Neural progenitor cell (in vitro differentiated cells): ENCODE data around the gene IGLL5. TPM values are rescaled to one million over a fixed set of nuclear protein-coding genes. Genes with fewer than 3 reads are reported as not detected.

Experiments
- DNase-seq: peaks from one replicate; pipeline ENCODE4 v3.0.0-alpha.2; 2016; ENCODE audit warnings: low spot score
- H2AFZ ChIP-seq: fragments of 200-600 bp; sonication (generic); replicated peaks from 2 replicates; pipeline ENCODE4 v1.6.1; 2016; ENCODE audit warnings: antibody characterized with exemption
- H3F3A ChIP-seq: fragments of 200-600 bp; sonication (generic); 2 replicates; pipeline ENCODE4 v1.6.1; 2016; ENCODE audit warnings: antibody characterized with exemption, low read depth
- H3K27ac ChIP-seq: fragments of 200-600 bp; sonication (generic); 2 replicates; pipeline ENCODE4 v1.5.1; 2016; ENCODE audit warnings: mild to moderate bottlenecking
- H3K27me3 ChIP-seq: fragments of 200-600 bp; sonication (generic); 2 replicates; pipeline ENCODE4 v1.6.1; 2016; ENCODE audit warnings: mild to moderate bottlenecking, moderate library complexity
- H3K36me3 ChIP-seq: fragments of 200-600 bp; sonication (generic); 2 replicates; pipeline ENCODE4 v1.5.1; 2016
- H3K4me1 ChIP-seq: fragments of 200-600 bp; sonication (generic); 2 replicates; pipeline ENCODE4 v1.6.1; 2016; ENCODE audit warnings: mixed run types
- H3K4me2 ChIP-seq: fragments of 200-600 bp; sonication (generic); 2 replicates; pipeline ENCODE4 v1.6.1; 2016
- H3K4me3 ChIP-seq: fragments of 200-600 bp; sonication (generic); 2 replicates; pipeline ENCODE4 v1.5.1; 2016
- H3K79me2 ChIP-seq: fragments of 200-600 bp; sonication (generic); 2 replicates; pipeline ENCODE4 v1.6.1; 2016; ENCODE audit warnings: low read depth
- H3K9ac ChIP-seq: fragments of 200-600 bp; sonication (generic); 2 replicates; pipeline ENCODE4 v1.6.1; 2016
- H3K9me3 ChIP-seq: fragments of 200-600 bp; sonication (generic); 2 replicates; pipeline ENCODE4 v1.5.1; 2016; ENCODE audit warnings: low read depth
- H4K20me1 ChIP-seq: fragments of 200-600 bp; sonication (generic); 2 replicates; pipeline ENCODE4 v1.6.1; 2016; ENCODE audit warnings: low read depth
- H3K27ac Mint-ChIP-seq: 3 replicates; pipeline ENCODE4 v1.8.0; 2021; ENCODE audit warnings: mixed read lengths
- H3K27me3 Mint-ChIP-seq: 2 replicates; pipeline ENCODE4 v1.8.0; 2022; ENCODE audit warnings: low read depth, mild to moderate bottlenecking, inconsistent platforms, moderate library complexity, mixed read lengths; ENCODE audit not compliant: insufficient read depth
- H3K36me3 Mint-ChIP-seq: 3 replicates; pipeline ENCODE4 v1.8.0; 2021; ENCODE audit warnings: mixed read lengths
- H3K4me1 Mint-ChIP-seq: 3 replicates; pipeline ENCODE4 v1.8.0; 2021; ENCODE audit warnings: mixed read lengths
- H3K4me3 Mint-ChIP-seq: 3 replicates; pipeline ENCODE4 v1.8.0; 2021; ENCODE audit warnings: mild to moderate bottlenecking, moderate library complexity, mixed read lengths
- H3K9me3 Mint-ChIP-seq: 3 replicates; pipeline ENCODE4 v1.8.0; 2020; ENCODE audit warnings: mixed read lengths
- EZH2 ChIP-seq: fragments of 200-600 bp; sonication (generic); IDR thresholded peaks from 2 replicates; pipeline ENCODE4 v1.6.1; 2017; ENCODE audit warnings: antibody characterized with exemption, mild to moderate bottlenecking, moderate library complexity
- EZH2phosphoT487 ChIP-seq: fragments of 200-600 bp; sonication (generic); IDR thresholded peaks from 2 replicates; pipeline ENCODE4 v1.6.1; 2017; ENCODE audit warnings: antibody characterized with exemption
- total RNA-seq: library from RNA; depleted of rRNA; stranded (reverse); fragments of >200 nt; gene quantifications from 2 replicates; pipeline ENCODE4 v1.2.3, GENCODE V29; 2015; ENCODE audit warnings: low replicate concordance
- TF ChIP-seq, protein P1 (sequence below): fragments of 200-600 bp; sonication (generic); IDR thresholded peaks from 2 replicates; pipeline ENCODE4 v1.5.1; 2017; ENCODE audit warnings: antibody characterized with exemption, mild to moderate bottlenecking

IGLL5 gene
- total RNA-seq, 1 donor from 2014 or later = not detected

DNA sequence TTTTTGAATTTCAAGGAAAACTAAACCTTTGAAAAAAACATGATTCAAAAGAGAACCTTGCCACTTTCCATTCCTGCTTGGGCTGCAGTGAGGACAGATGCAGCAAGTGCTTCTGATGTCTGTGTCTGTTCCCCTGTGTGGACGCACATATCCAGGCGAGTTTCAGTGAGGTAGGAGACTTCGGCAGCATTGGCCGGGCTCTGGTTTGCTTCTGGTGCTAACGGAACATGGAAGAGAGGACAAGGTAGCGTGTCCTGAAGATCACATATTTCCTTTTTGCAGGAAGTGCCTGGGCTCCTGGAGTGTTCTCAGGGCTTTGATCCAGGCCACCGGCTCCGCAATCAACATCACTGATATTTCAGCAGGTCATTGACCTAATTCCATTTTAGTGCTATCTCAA is 33.1 kb upstream of the IGLL5 start:
- Histone ChIP-seq H3K4me1 (no peaks in the 10 kb centered on the region), H4K20me1 (no peaks in the 10 kb centered on the region), H3K79me2 (no peaks in the 10 kb centered on the region), H2AFZ (no peak overlapping the region), H3K9ac (no peak overlapping the region), H3K4me3 (no peak overlapping the region), H3K4me2 (no peak overlapping the region), H3K36me3 (no peaks in the 10 kb centered on the region), H3K27ac (no peak overlapping the region), H3F3A (no peaks in the 10 kb centered on the region), H3K27me3 (peaks cover 100% of the 10 kb centered on the region), H3K9me3 (no peaks in the 10 kb centered on the region)
- Mint-ChIP-seq H3K9me3 (no peaks in the 10 kb centered on the region), H3K4me3 (no peak overlapping the region), H3K4me1 (peaks cover 17% of the 10 kb centered on the region), H3K27ac (no peak overlapping the region), H3K27me3 (peaks cover 6% of the 10 kb centered on the region), H3K36me3 (no peaks in the 10 kb centered on the region)
- no peak for DNase-seq
- TF ChIP-seq EZH2 = no peak
- TF ChIP-seq, protein P1, sequence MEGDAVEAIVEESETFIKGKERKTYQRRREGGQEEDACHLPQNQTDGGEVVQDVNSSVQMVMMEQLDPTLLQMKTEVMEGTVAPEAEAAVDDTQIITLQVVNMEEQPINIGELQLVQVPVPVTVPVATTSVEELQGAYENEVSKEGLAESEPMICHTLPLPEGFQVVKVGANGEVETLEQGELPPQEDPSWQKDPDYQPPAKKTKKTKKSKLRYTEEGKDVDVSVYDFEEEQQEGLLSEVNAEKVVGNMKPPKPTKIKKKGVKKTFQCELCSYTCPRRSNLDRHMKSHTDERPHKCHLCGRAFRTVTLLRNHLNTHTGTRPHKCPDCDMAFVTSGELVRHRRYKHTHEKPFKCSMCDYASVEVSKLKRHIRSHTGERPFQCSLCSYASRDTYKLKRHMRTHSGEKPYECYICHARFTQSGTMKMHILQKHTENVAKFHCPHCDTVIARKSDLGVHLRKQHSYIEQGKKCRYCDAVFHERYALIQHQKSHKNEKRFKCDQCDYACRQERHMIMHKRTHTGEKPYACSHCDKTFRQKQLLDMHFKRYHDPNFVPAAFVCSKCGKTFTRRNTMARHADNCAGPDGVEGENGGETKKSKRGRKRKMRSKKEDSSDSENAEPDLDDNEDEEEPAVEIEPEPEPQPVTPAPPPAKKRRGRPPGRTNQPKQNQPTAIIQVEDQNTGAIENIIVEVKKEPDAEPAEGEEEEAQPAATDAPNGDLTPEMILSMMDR = no peak
- TF ChIP-seq EZH2phosphoT487 = no peak

DNA sequence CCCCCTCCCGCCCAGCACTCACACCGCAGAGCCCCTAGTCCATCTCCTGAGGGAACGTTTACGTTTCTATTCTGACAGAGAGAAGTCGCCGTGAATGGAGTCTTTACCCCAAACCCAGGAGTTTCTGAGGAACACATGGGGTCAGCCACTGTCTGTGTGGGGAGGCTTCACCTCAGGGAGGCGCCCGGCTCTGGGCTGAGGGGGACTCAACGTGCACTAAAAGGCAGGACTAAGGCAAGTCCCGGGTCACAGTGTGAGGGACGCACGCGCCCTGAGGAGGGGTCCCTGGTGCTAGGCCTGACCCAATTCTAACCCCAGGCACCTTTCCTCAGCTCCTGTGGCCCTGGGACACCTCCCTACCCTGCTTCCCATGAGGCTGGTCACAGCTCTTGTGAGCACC is 32.5 kb upstream of the IGLL5 start:
- Histone ChIP-seq H3K27me3 (peaks cover 100% of the 10 kb centered on the region), H3K27ac (no peak overlapping the region), H3K36me3 (no peaks in the 10 kb centered on the region), H3K4me2 (no peak overlapping the region), H3K9ac (no peak overlapping the region), H4K20me1 (no peaks in the 10 kb centered on the region), H2AFZ (no peak overlapping the region), H3F3A (no peaks in the 10 kb centered on the region), H3K79me2 (no peaks in the 10 kb centered on the region), H3K4me1 (no peaks in the 10 kb centered on the region), H3K4me3 (no peak overlapping the region), H3K9me3 (no peaks in the 10 kb centered on the region)
- Mint-ChIP-seq H3K27me3 (peaks cover 6% of the 10 kb centered on the region), H3K9me3 (no peaks in the 10 kb centered on the region), H3K4me1 (peaks cover 18% of the 10 kb centered on the region), H3K27ac (no peak overlapping the region), H3K4me3 (no peak overlapping the region), H3K36me3 (no peaks in the 10 kb centered on the region)
- TF ChIP-seq EZH2phosphoT487 (no peak), EZH2 (no peak)
- TF ChIP-seq, protein P1 = no peak
- no peak for DNase-seq

DNA sequence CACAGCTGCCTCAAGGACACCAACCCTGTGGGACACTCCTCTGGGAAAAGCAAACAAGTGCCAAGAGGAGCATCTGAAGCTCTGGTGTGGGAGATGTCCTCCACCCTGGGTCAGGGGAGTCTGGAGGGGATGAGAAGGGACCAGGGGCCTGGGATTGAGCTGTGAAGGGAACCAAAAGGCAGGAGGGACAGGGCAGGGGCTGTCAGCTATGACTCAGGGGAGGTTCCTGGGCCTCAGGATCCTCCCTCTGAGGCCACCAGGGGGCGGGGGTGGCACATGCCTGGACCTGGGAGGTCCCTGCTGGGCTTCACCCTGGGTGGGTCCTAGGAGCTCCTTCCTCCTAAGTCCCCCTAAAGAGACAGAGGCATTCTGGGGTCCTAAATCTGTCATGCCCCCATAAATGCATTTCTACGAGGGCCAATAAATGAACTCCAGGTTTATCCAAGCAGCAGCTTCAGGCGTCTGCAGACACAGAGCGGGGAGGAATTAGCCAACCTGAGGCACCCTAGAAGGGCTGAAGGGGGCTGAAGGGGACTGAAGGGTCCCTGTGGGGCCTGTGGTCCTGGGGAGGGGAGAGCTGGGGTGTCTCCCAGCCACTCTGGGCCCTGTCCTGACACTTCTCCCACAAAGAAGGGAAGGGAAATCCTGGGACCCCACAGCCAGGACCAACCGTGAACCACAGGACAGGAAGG is 31.9 kb upstream of the IGLL5 start:
- Histone ChIP-seq H3K9ac (no peak overlapping the region), H3K4me3 (no peak overlapping the region), H3K27ac (no peak overlapping the region), H3K36me3 (no peaks in the 10 kb centered on the region), H3F3A (no peaks in the 10 kb centered on the region), H3K9me3 (no peaks in the 10 kb centered on the region), H3K79me2 (no peaks in the 10 kb centered on the region), H2AFZ (no peak overlapping the region), H4K20me1 (no peaks in the 10 kb centered on the region), H3K4me1 (no peaks in the 10 kb centered on the region), H3K27me3 (peaks cover 100% of the 10 kb centered on the region), H3K4me2 (no peak overlapping the region)
- H3K9me3 Mint-ChIP-seq = no peaks in the 10 kb centered on the region
- peak; percentile 54 for DNase-seq
- no peak for TF ChIP-seq EZH2
- TF ChIP-seq, protein P1 = peak; percentile 56
- no peak for TF ChIP-seq EZH2phosphoT487
- no peaks in the 10 kb centered on the region for H3K36me3 Mint-ChIP-seq
- H3K27ac Mint-ChIP-seq = no peak overlapping the region
- H3K4me3 Mint-ChIP-seq = no peak overlapping the region
- H3K4me1 Mint-ChIP-seq = peaks cover 18% of the 10 kb centered on the region
- peaks cover 6% of the 10 kb centered on the region for H3K27me3 Mint-ChIP-seq
